Sigmoid colon (tissue), 4 donors: Measurements from ENCODE around the gene QKI.

ENCODE experiments used
- CTCF ChIP-seq, 4 experiments: fragments of 450-650 bp in 3 of 4; fragments of 200-600 bp in 1 of 4; IDR thresholded peaks; one replicate each; pipeline ENCODE4 v1.5.1; 2016 to 2019; ENCODE audit warnings: antibody characterized with exemption in 4 of 4, mild to moderate bottlenecking in 3 of 4, moderate library complexity in 2 of 4
- POLR2A ChIP-seq, 2 donors: fragments of 450-650 bp; IDR thresholded peaks; one replicate each; pipeline ENCODE4 v1.6.1; 2016; ENCODE audit warnings: antibody characterized with exemption in 2 of 2, mild to moderate bottlenecking in 2 of 2, moderate library complexity in 2 of 2
- POLR2AphosphoS5 ChIP-seq, 4 donors: sonication (generic); formaldehyde crosslinking; IDR thresholded peaks; one replicate each; pipeline ENCODE4 v1.6.1; 2017; ENCODE audit warnings: antibody characterized with exemption in 4 of 4

- TF ChIP-seq CTCF (IDR thresholded peaks at IDR 0.05): no peak
- TF ChIP-seq POLR2A (IDR thresholded peaks at IDR 0.05): no peak
- TF ChIP-seq POLR2AphosphoS5 (IDR thresholded peaks at IDR 0.05): no peak
Observed at GRCh38 chr6:163538331-163538730, 123.8 kb downstream of the QKI start.
